K562 (cell line): Measurements from ENCODE around the gene SCFD2. TPM values are rescaled to one million over a fixed set of nuclear protein-coding genes. Genes with fewer than 3 reads are reported as not detected.

Source experiments
- BACH1 ChIP-seq: fragments of 200-800 bp; sonication (Bioruptor generic); IDR thresholded peaks from 2 replicates; pipeline ENCODE4 v1.6.1; 2016; ENCODE audit warnings: missing genetic modification characterization, missing compliant biosample characterization
- DACH1 ChIP-seq: fragments of 450-650 bp; IDR thresholded peaks from 2 replicates; pipeline ENCODE4 v1.6.1; 2018; ENCODE audit not compliant: partially characterized antibody
- FOXM1 ChIP-seq, 2 experiments: fragments of 450-650 bp in 1 of 2; sonication (generic) in 1 of 2; formaldehyde crosslinking in 1 of 2; IDR thresholded peaks; 2 replicates each; pipeline versions ENCODE4 v1.6.1 to v1.9.0; 2017 to 2022; ENCODE audit warnings: low read depth in 2 of 2, mild to moderate bottlenecking in 2 of 2, missing genetic modification reagents in 1 of 2, moderate library complexity in 1 of 2
- MCM5 ChIP-seq: fragments of 450-650 bp; IDR thresholded peaks from 2 replicates; pipeline ENCODE4 v1.6.1; 2016; ENCODE audit warnings: low read depth
- MXI1 ChIP-seq: IDR thresholded peaks from 2 replicates; pipeline ENCODE4 v1.6.1; 2011; ENCODE audit warnings: low read depth, mild to moderate bottlenecking, improper control_type of control experiment, low read length
- MYC ChIP-seq, 2 experiments: fragments of 250-450 bp in 1 of 2; sonication (Bioruptor Pico) in 1 of 2; IDR thresholded peaks; 2 replicates each; pipeline versions ENCODE4 v1.5.1 to v1.6.1; 2012 to 2021; ENCODE audit warnings: low read depth in 2 of 2, borderline replicate concordance in 1 of 2, improper control_type of control experiment in 1 of 2, low read length in 1 of 2, mild to moderate bottlenecking in 1 of 2, moderate library complexity in 1 of 2
- NUFIP1 ChIP-seq: fragments of 450-650 bp; IDR thresholded peaks from 2 replicates; pipeline ENCODE4 v1.6.1; 2018; ENCODE audit not compliant: partially characterized antibody
- PHB ChIP-seq: fragments of 250-450 bp; sonication (Bioruptor Pico); IDR thresholded peaks from 2 replicates; pipeline ENCODE4 v1.5.0; 2021
- PHTF2 ChIP-seq: fragments of 250-450 bp; sonication (Bioruptor Pico); IDR thresholded peaks from 2 replicates; pipeline ENCODE4 v1.5.0; 2021; ENCODE audit warnings: mild to moderate bottlenecking
- SMARCC2 ChIP-seq: fragments of 450-650 bp; IDR thresholded peaks from 2 replicates; pipeline ENCODE4 v1.6.1; 2017; ENCODE audit warnings: antibody characterized with exemption, moderate library complexity, mild to moderate bottlenecking, low read depth
- SRSF1 ChIP-seq: fragments of 200-400 bp; formaldehyde crosslinking; IDR thresholded peaks from 2 replicates; pipeline ENCODE4 v1.6.1; 2017; ENCODE audit warnings: mild to moderate bottlenecking, low read depth, low read length, moderate library complexity
- ZNF23 ChIP-seq: fragments of 250-450 bp; sonication (Bioruptor Pico); IDR thresholded peaks from 2 replicates; pipeline ENCODE4 v1.4.0; 2020; ENCODE audit warnings: mild to moderate bottlenecking
- ZNF239 ChIP-seq: fragments of 250-450 bp; sonication (Bioruptor Pico); IDR thresholded peaks from 2 replicates; pipeline ENCODE4 v1.4.0; 2020; ENCODE audit warnings: mild to moderate bottlenecking
- ZNF263 ChIP-seq: sonication (generic); formaldehyde crosslinking; IDR thresholded peaks from 2 replicates; pipeline ENCODE4 v1.8.0; 2022; ENCODE audit warnings: mild to moderate bottlenecking, missing genetic modification reagents, borderline replicate concordance
- ZNF384 ChIP-seq: IDR thresholded peaks from 2 replicates; pipeline ENCODE4 v1.6.1; 2012; ENCODE audit warnings: low read depth, low read length, improper control_type of control experiment
- polyA plus RNA-seq, 8 experiments: library from polyadenylated mRNA; depleted of rRNA in 4 of 8; stranded (reverse) in 5 of 8; unstranded in 3 of 8; fragments of >200 nt; fragmentation: Nextera tagmentation in 2 of 8; fragmentation: Illumina TruSeq in 1 of 8; extraction: Ambion mirVana in 2 of 8; extraction: Trizol in 1 of 8; gene quantifications; 2 replicates each; pipeline versions ENCODE4 v1.2.1 to v1.2.3, GENCODE V29; 2011 to 2014; ENCODE audit warnings: inconsistent platforms in 1 of 8, missing spikeins in 1 of 8
- total RNA-seq, 7 experiments: library from RNA; depleted of rRNA in 6 of 7; stranded (reverse); fragments of >200 nt in 6 of 7; fragmentation: Illumina TruSeq in 2 of 7; extraction: Trizol in 2 of 7; gene quantifications; 2 replicates each; pipeline versions ENCODE4 v1.2.1 to v1.2.3, GENCODE V29; 2011 to 2021; ENCODE audit warnings: low replicate concordance in 1 of 7
- TF ChIP-seq, protein P1 (sequence below): fragments of 250-450 bp; sonication (Bioruptor Pico); IDR thresholded peaks from 2 replicates; pipeline ENCODE4 v1.4.0; 2020
- TF ChIP-seq, protein P2 (sequence below): sonication (generic); formaldehyde crosslinking; IDR thresholded peaks from 2 replicates; pipeline ENCODE4 v1.9.0; 2022; ENCODE audit warnings: mild to moderate bottlenecking, missing genetic modification reagents
- TF ChIP-seq, protein P3 (sequence below): sonication (generic); formaldehyde crosslinking; IDR thresholded peaks from 2 replicates; pipeline ENCODE4 v1.9.0; 2022; ENCODE audit warnings: mild to moderate bottlenecking, missing genetic modification reagents
- TF ChIP-seq, protein P4 (sequence below): fragments of 450-650 bp; formaldehyde crosslinking; IDR thresholded peaks from 2 replicates; pipeline ENCODE4 v1.4.0; 2022; ENCODE audit warnings: missing genetic modification characterization

Gene SCFD2
- total and polyA plus RNA-seq, 9 of the 15 experiments (the other 6 are each of a cell fraction or from before 2014, with no cell fraction given) = 5.7 to 30.3 (median 22.8) TPM

DNA sequence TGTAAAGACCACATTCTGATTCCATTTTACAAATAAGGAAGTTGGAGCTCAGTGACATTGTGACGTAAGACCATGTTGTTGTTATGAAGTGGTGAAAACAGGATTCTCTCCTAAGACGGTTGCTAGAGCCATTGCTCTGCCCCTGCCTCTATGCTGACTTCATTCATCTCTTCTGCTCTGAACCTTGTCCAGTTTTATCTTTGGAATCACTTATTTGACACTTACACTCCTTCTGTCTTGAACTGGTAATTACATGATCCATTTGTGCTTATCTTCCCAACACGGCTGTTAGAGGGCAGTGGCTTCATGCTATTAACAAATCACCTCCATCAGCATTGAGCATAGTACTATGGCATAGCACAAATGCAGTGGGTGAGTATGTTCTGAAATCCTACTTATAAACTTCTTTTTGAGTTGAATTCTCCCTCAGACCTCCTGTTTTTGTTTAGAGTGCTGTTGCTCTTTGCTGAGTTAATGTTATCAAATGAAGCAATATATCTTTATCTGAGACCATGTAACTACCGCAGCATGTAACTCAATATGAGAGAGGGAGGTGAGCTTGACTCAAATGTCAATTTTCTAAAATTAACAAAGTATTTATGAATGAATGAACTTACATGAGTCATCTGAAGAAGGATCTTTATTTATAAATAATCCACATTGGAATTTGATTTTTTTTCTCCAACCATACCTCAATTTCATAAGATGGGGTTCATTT lies 326.0 kb downstream of the SCFD2 start (continued):
- TF ChIP-seq, protein P1, sequence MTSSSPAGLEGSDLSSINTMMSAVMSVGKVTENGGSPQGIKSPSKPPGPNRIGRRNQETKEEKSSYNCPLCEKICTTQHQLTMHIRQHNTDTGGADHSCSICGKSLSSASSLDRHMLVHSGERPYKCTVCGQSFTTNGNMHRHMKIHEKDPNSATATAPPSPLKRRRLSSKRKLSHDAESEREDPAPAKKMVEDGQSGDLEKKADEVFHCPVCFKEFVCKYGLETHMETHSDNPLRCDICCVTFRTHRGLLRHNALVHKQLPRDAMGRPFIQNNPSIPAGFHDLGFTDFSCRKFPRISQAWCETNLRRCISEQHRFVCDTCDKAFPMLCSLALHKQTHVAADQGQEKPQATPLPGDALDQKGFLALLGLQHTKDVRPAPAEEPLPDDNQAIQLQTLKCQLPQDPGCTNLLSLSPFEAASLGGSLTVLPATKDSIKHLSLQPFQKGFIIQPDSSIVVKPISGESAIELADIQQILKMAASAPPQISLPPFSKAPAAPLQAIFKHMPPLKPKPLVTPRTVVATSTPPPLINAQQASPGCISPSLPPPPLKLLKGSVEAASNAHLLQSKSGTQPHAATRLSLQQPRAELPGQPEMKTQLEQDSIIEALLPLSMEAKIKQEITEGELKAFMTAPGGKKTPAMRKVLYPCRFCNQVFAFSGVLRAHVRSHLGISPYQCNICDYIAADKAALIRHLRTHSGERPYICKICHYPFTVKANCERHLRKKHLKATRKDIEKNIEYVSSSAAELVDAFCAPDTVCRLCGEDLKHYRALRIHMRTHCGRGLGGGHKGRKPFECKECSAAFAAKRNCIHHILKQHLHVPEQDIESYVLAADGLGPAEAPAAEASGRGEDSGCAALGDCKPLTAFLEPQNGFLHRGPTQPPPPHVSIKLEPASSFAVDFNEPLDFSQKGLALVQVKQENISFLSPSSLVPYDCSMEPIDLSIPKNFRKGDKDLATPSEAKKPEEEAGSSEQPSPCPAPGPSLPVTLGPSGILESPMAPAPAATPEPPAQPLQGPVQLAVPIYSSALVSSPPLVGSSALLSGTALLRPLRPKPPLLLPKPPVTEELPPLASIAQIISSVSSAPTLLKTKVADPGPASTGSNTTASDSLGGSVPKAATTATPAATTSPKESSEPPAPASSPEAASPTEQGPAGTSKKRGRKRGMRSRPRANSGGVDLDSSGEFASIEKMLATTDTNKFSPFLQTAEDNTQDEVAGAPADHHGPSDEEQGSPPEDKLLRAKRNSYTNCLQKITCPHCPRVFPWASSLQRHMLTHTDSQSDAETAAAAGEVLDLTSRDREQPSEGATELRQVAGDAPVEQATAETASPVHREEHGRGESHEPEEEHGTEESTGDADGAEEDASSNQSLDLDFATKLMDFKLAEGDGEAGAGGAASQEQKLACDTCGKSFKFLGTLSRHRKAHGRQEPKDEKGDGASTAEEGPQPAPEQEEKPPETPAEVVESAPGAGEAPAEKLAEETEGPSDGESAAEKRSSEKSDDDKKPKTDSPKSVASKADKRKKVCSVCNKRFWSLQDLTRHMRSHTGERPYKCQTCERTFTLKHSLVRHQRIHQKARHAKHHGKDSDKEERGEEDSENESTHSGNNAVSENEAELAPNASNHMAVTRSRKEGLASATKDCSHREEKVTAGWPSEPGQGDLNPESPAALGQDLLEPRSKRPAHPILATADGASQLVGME (CRISPR knock-in tag) = no peak
- TF ChIP-seq ZNF384 (no peak), ZNF239 (CRISPR knock-in tag) (no peak), DACH1 (peak; percentile 36), FOXM1 (IDR thresholded peaks at IDR 0.05; ENCODE audit: low read depth) (peak; percentile 51; the same call in 1 of the 2 replicates), FOXM1 (CRISPR knock-in tag; IDR thresholded peaks at IDR 0.05; ENCODE audit: low read depth) (no peak), NUFIP1 (no peak), SMARCC2 (0 out of 2 replicates have a peak, but pooled peaks have one; percentile 15), MXI1 (no peak), BACH1 (tag) (no peak), PHB (CRISPR knock-in tag) (no peak), PHTF2 (no peak), SRSF1 (no peak), MYC (IDR thresholded peaks at IDR 0.05; ENCODE audit: low read depth, low read length) (peak; percentile 42), MYC (CRISPR knock-in tag; IDR thresholded peaks at IDR 0.05; ENCODE audit: borderline replicate concordance, low read depth) (no peak), ZNF263 (CRISPR knock-in tag) (no peak), MCM5 (no peak), ZNF23 (CRISPR knock-in tag) (no peak)
- TF ChIP-seq, protein P2, sequence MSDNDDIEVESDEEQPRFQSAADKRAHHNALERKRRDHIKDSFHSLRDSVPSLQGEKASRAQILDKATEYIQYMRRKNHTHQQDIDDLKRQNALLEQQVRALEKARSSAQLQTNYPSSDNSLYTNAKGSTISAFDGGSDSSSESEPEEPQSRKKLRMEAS (CRISPR knock-in tag) = no peak
- TF ChIP-seq, protein P3, sequence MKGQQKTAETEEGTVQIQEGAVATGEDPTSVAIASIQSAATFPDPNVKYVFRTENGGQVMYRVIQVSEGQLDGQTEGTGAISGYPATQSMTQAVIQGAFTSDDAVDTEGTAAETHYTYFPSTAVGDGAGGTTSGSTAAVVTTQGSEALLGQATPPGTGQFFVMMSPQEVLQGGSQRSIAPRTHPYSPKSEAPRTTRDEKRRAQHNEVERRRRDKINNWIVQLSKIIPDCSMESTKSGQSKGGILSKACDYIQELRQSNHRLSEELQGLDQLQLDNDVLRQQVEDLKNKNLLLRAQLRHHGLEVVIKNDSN = no peak
- TF ChIP-seq, protein P4, sequence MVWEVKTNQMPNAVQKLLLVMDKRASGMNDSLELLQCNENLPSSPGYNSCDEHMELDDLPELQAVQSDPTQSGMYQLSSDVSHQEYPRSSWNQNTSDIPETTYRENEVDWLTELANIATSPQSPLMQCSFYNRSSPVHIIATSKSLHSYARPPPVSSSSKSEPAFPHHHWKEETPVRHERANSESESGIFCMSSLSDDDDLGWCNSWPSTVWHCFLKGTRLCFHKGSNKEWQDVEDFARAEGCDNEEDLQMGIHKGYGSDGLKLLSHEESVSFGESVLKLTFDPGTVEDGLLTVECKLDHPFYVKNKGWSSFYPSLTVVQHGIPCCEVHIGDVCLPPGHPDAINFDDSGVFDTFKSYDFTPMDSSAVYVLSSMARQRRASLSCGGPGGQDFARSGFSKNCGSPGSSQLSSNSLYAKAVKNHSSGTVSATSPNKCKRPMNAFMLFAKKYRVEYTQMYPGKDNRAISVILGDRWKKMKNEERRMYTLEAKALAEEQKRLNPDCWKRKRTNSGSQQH = no peak
